H1 (cell line): ENCODE data around the gene LIF.

Experiments used
- CHD2 ChIP-seq: IDR thresholded peaks from 2 replicates; pipeline ENCODE4 v1.6.1; 2012; ENCODE audit warnings: low read length, improper control_type of control experiment
- CHD7 ChIP-seq: fragments of 300-600 bp; sonication (generic); IDR thresholded peaks from 2 replicates; pipeline ENCODE4 v1.7.1; 2012; ENCODE audit warnings: low read length, moderate library complexity, mild to moderate bottlenecking, inconsistent platforms; ENCODE audit not compliant: insufficient replicate concordance
- CTCF ChIP-seq, 3 experiments: IDR thresholded peaks; 1 replicate in 2 of 3; 2 replicates in 1 of 3; pipeline versions ENCODE4 v1.5.1 to v1.6.1; 2011; ENCODE audit warnings: low read length in 3 of 3, mild to moderate bottlenecking in 3 of 3, inconsistent platforms in 2 of 3, low read depth in 1 of 3, moderate library complexity in 1 of 3; ENCODE audit not compliant: insufficient read depth in 1 of 3; ENCODE audit errors: control extremely low read depth in 1 of 3
- EGR1 ChIP-seq: IDR thresholded peaks from 2 replicates; pipeline ENCODE4 v1.6.1; 2011; ENCODE audit warnings: low read depth, low read length, borderline replicate concordance
- EZH2 ChIP-seq: fragments of 200-600 bp; sonication (generic); IDR thresholded peaks from 2 replicates; pipeline ENCODE4 v1.7.1; 2012; ENCODE audit warnings: low read depth, mild to moderate bottlenecking, moderate library complexity, low read length, inconsistent platforms; ENCODE audit not compliant: severe bottlenecking
- HDAC6 ChIP-seq: IDR thresholded peaks from one replicate; pipeline ENCODE4 v1.7.1; 2012; ENCODE audit warnings: low read depth, mild to moderate bottlenecking, inconsistent platforms, low read length, moderate library complexity
- POLR2AphosphoS5 ChIP-seq: IDR thresholded peaks from 2 replicates; pipeline ENCODE4 v1.6.1; 2011; ENCODE audit warnings: low read depth, low read length
- RAD21 ChIP-seq, 2 experiments: IDR thresholded peaks in 1 of 2; conservative IDR thresholded peaks in 1 of 2; 2 replicates each; pipeline ENCODE4 v1.6.1; 2011; ENCODE audit warnings: low read depth in 2 of 2, low read length in 2 of 2, improper control_type of control experiment in 1 of 2, inconsistent platforms in 1 of 2, mild to moderate bottlenecking in 1 of 2, moderate library complexity in 1 of 2
- TAF1 ChIP-seq: IDR thresholded peaks from 2 replicates; pipeline ENCODE4 v1.6.1; 2011; ENCODE audit warnings: mild to moderate bottlenecking, low read depth, low read length
- TF ChIP-seq, protein P1 (sequence below): IDR thresholded peaks from 2 replicates; pipeline ENCODE4 v1.6.1; 2011; ENCODE audit warnings: low read length, improper control_type of control experiment

DNA sequence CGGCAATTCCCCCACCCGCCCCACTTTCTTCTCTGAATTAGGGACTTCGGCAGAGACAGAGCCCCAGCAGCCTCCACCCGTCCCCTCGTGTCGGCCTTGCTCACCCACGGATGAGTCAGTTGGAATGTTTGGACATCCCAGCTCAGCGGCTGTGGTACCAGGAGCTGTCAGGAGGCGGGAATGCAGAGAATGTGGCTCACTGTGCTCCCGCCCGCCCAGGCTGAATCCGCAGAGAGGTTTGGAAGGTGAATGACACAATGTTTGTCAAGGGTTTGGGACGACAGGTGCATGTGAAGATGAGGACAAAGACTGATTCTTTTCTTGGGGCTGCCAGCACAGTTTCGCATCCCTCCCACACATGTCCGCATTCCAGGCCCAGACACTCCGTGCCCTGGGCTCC is 39.6 kb downstream of the LIF start:
- no peak for TF ChIP-seq TAF1
- no peak for TF ChIP-seq EGR1
- no peak for TF ChIP-seq CTCF (IDR thresholded peaks at IDR 0.05; ENCODE audit: control extremely low read depth in 1 of 3, insufficient read depth in 1 of 3, low read depth in 1 of 3, low read length in 3 of 3)
- TF ChIP-seq POLR2AphosphoS5: no peak
- no peak; a peak in 1 of 4 replicates for TF ChIP-seq RAD21 (IDR thresholded peaks at IDR 0.05 in 1 of 2, conservative IDR thresholded peaks at IDR 0.05 in 1 of 2; ENCODE audit: low read depth in 2 of 2, low read length in 2 of 2)
- TF ChIP-seq CHD2: no peak
- no peak for TF ChIP-seq EZH2
- TF ChIP-seq, protein P1, sequence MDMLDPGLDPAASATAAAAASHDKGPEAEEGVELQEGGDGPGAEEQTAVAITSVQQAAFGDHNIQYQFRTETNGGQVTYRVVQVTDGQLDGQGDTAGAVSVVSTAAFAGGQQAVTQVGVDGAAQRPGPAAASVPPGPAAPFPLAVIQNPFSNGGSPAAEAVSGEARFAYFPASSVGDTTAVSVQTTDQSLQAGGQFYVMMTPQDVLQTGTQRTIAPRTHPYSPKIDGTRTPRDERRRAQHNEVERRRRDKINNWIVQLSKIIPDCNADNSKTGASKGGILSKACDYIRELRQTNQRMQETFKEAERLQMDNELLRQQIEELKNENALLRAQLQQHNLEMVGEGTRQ: no peak
- no peak for TF ChIP-seq CHD7
- TF ChIP-seq HDAC6: no peak
